Smooth muscle cell (in vitro differentiated cells): ENCODE measurements around the gene ACER3. TPM values are rescaled to one million over a fixed set of nuclear protein-coding genes. Genes with fewer than 3 reads are reported as not detected.
A peak's percentile ranks its signal among the peaks of the same experiment; 100 is the strongest.

Experiments
- DNase-seq: peaks from one replicate; lab custom pipeline; 2025; ENCODE audit not compliant: unreplicated experiment; lab: John Stamatoyannopoulos, UW
- H2AFZ ChIP-seq: fragments of 200-600 bp; sonication (generic); 2 replicates; pipeline ENCODE4 v1.6.0; 2016; ENCODE audit warnings: antibody characterized with exemption, low read depth, mild to moderate bottlenecking
- H3F3A ChIP-seq: fragments of 200-600 bp; sonication (generic); 2 replicates; pipeline ENCODE4 v1.6.0; 2017; ENCODE audit warnings: antibody characterized with exemption, low read depth
- H3K27ac ChIP-seq: fragments of 200-600 bp; sonication (generic); 2 replicates; pipeline ENCODE4 v1.5.1; 2016; ENCODE audit warnings: low read depth, mild to moderate bottlenecking
- H3K27me3 ChIP-seq: fragments of 200-600 bp; sonication (generic); 2 replicates; pipeline ENCODE4 v1.6.1; 2016; ENCODE audit warnings: low read depth, mild to moderate bottlenecking
- H3K36me3 ChIP-seq: fragments of 200-600 bp; sonication (generic); 2 replicates; pipeline ENCODE4 v1.5.1; 2016; ENCODE audit warnings: low read depth
- H3K4me1 ChIP-seq: fragments of 200-600 bp; sonication (generic); 2 replicates; pipeline ENCODE4 v1.5.1; 2016; ENCODE audit warnings: low read depth
- H3K4me2 ChIP-seq: fragments of 200-600 bp; sonication (generic); 2 replicates; pipeline ENCODE4 v1.6.0; 2016; ENCODE audit warnings: mild to moderate bottlenecking
- H3K4me3 ChIP-seq: fragments of 200-600 bp; sonication (generic); 2 replicates; pipeline ENCODE4 v1.5.1; 2016; ENCODE audit warnings: mild to moderate bottlenecking
- H3K79me2 ChIP-seq: fragments of 200-600 bp; sonication (generic); 2 replicates; pipeline ENCODE4 v1.6.0; 2016; ENCODE audit warnings: low read depth, mild to moderate bottlenecking
- H3K9ac ChIP-seq: fragments of 200-600 bp; sonication (generic); 2 replicates; pipeline ENCODE4 v1.6.0; 2016; ENCODE audit warnings: low read depth
- H3K9me3 ChIP-seq: fragments of 200-600 bp; sonication (generic); replicated peaks from 2 replicates; pipeline ENCODE4 v1.5.1; 2016; ENCODE audit warnings: low read depth
- H4K20me1 ChIP-seq: fragments of 200-600 bp; sonication (generic); 2 replicates; pipeline ENCODE4 v1.6.0; 2016; ENCODE audit warnings: low read depth
- CTCF ChIP-seq: fragments of 200-600 bp; sonication (generic); IDR thresholded peaks from 2 replicates; pipeline ENCODE4 v1.5.1; 2017; ENCODE audit warnings: borderline replicate concordance, mild to moderate bottlenecking, antibody characterized with exemption; ENCODE audit not compliant: insufficient read depth, poor library complexity, severe bottlenecking
- WGBS: methylation state at CpG from one replicate; pipeline ENCODE4 v1.1.7; 2016; ENCODE audit warnings: low lambda C conversion rate; 5-methylcytosine and 5-hydroxymethylcytosine counted together
- polyA plus RNA-seq: library from polyadenylated mRNA; unstranded; fragments of >200 nt; fragmentation: Nextera tagmentation; extraction: Ambion mirVana; gene quantifications from 2 replicates; pipeline ENCODE4 v1.2.1, GENCODE V29; 2016
- total RNA-seq: library from RNA; depleted of rRNA; stranded (reverse); fragments of >200 nt; gene quantifications from 2 replicates; pipeline ENCODE4 v1.2.3, GENCODE V29; 2014

The ACER3 gene
- total and polyA plus RNA-seq, 2 experiments from 2014 or later = 14.0 to 16.8 TPM

GRCh38 chr11:76911415-76911808 lies 50.7 kb downstream of the ACER3 start:
- Histone ChIP-seq H3F3A (no peaks in the 10 kb centered on the region), H3K4me2 (no peak overlapping the region), H3K9ac (no peak overlapping the region), H2AFZ (no peak overlapping the region), H3K79me2 (no peaks in the 10 kb centered on the region), H3K27ac (no peak overlapping the region), H4K20me1 (no peaks in the 10 kb centered on the region), H3K27me3 (no peaks in the 10 kb centered on the region), H3K36me3 (no peaks in the 10 kb centered on the region), H3K4me3 (no peak overlapping the region), H3K9me3 (no peaks in the 10 kb centered on the region), H3K4me1 (no peaks in the 10 kb centered on the region)
- no peak for DNase-seq
- 80% methylated on average over 1 of the region's 1 CpG for WGBS
- no peak for TF ChIP-seq CTCF

GRCh38 chr11:76916712-76917111 lies 56.0 kb downstream of the ACER3 start:
- TF ChIP-seq CTCF = no peak
- DNase-seq = no peak
- H3K27ac ChIP-seq = no peak overlapping the region

DNA sequence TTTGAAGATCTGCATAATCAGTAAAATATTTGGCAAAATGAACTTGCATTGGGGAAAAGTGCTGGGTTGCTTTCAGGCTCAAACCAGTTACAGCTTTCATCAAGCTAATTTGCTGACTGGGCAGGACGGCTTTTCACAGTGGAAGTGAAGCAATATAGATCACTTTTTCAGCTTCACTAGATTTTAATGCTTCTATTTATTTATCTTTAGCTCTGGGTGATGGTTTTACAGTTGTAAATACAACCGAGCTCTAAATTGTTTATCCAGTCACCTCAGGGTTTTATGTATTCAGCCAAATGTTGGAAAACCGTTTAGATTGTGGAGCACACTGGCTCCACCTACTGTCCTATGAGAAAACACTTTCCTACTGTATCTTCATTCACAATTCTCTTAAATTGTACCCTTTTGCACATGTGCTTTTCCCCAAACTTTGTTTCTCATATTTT lies 58.2 kb downstream of the ACER3 start:
- H3K36me3 ChIP-seq = no peaks in the 10 kb centered on the region
- no peaks in the 10 kb centered on the region for H3K4me1 ChIP-seq
- peaks cover 5% of the 10 kb centered on the region for H4K20me1 ChIP-seq
- H3K4me2 ChIP-seq = peak overlapping the region; percentile 82
- H2AFZ ChIP-seq = no peak overlapping the region
- H3K27me3 ChIP-seq = no peaks in the 10 kb centered on the region
- H3K4me3 ChIP-seq = peak overlapping the region; percentile 26
- H3K79me2 ChIP-seq = no peaks in the 10 kb centered on the region
- peak; percentile 63 for TF ChIP-seq CTCF
- H3K27ac ChIP-seq = no peak overlapping the region
- H3K9me3 ChIP-seq = no peaks in the 10 kb centered on the region
- no peak for DNase-seq
- H3F3A ChIP-seq = no peaks in the 10 kb centered on the region
- WGBS = 17% methylated on average over 3 of the region's 3 CpGs
- no peak overlapping the region for H3K9ac ChIP-seq

More at GRCh38 chr11:76916712-76917111, 56.0 kb downstream of the ACER3 start:
- Histone ChIP-seq H3K9ac (no peak overlapping the region), H3F3A (no peaks in the 10 kb centered on the region), H3K36me3 (no peaks in the 10 kb centered on the region), H3K27me3 (no peaks in the 10 kb centered on the region), H4K20me1 (peaks cover 5% of the 10 kb centered on the region), H3K79me2 (no peaks in the 10 kb centered on the region), H3K4me3 (no peak overlapping the region), H3K9me3 (no peaks in the 10 kb centered on the region), H3K4me2 (no peak overlapping the region), H3K4me1 (no peaks in the 10 kb centered on the region), H2AFZ (no peak overlapping the region)
- WGBS = 85% methylated on average over 1 of the region's 1 CpG

DNA sequence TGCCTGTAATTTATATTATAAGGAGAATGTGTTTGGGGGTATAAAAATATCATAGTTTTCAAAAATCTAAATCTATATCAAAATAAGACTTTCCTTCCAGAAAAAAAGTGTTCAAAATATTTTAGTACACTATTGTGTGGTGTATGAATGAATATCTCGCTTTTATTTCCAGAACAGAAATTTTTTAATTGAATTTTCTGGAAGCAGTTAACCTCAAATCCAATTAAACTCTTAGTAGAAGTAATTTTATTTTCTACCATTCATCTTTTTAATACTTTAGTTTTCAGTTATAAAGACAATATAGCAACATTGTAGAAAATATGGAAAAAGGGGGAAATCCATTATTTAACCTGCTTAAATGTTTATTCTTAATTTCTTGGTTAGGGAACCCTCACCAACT lies 58.7 kb downstream of the ACER3 start:
- H3K27me3 ChIP-seq = no peaks in the 10 kb centered on the region
- peak overlapping the region; percentile 82 for H3K4me2 ChIP-seq
- WGBS = 45% methylated on average over 1 of the region's 1 CpG
- H3K36me3 ChIP-seq = no peaks in the 10 kb centered on the region
- no peak overlapping the region for H3K9ac ChIP-seq
- H3K27ac ChIP-seq = no peak overlapping the region
- TF ChIP-seq CTCF = no peak
- H3F3A ChIP-seq = no peaks in the 10 kb centered on the region
- H2AFZ ChIP-seq = no peak overlapping the region
- no peak for DNase-seq
- H3K9me3 ChIP-seq = no peaks in the 10 kb centered on the region
- no peaks in the 10 kb centered on the region for H3K4me1 ChIP-seq
- H3K4me3 ChIP-seq = no peak overlapping the region
- peaks cover 5% of the 10 kb centered on the region for H4K20me1 ChIP-seq
- no peaks in the 10 kb centered on the region for H3K79me2 ChIP-seq
